COLO829 (cell line): Measurements from ENCODE around the gene TLE3.
"Not testable (repeated sequence)": the region's sequence is repeated elsewhere in the genome, so short reads cannot be mapped to it uniquely, and the experiment has no call there.

Experiments used
- DNase-seq: peaks from one replicate; pipeline ENCODE4 v3.0.0; 2012; ENCODE audit warnings: low spot score

The TLE3 gene

DNA sequence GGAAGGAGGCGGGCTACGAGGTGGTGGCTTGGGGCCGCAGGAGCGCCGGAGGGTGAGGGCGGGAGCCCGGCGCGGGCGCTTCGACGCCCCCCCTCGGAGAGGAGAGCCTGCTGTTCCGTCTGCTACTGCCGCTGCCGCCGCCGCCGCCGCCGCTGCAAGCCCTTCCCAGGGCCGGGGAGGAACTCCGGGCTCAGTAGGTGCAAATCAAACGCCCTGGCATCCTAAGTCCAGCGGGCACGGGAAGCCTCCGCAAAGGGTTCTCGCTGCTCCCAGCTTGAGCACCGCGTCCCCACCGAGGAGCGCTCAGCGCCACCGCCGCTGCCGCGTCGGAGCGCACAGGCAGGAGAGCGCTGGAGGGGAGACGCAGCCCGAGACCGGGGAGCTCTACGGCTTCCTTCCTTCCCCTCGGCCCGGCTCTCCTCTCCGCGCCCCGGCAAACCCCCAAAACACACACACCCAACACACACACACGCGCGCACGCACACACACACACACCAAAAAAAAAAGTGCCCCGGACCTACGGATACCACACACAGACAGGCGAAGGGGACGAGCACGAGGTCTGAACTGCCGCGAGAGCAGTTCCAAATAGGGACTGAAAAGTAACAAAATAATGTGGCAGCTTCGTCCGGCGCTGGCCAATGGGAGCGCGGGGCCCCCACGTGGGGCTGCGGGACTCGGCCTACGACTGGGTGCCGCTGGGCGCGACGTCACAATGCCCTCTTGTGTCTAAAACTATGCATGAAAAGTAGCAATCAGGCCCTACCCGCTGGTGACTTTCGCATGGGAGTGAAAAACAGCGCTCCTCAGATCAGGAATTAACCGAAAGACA lies at the start of gene TLE3:
Gene TLE3 (minus strand): TSS at position 597 of the 832 bp plus-strand sequence. CDS start 1,119 bp downstream, outside the sequence.
- DNase-seq: peak; percentile 86

DNA sequence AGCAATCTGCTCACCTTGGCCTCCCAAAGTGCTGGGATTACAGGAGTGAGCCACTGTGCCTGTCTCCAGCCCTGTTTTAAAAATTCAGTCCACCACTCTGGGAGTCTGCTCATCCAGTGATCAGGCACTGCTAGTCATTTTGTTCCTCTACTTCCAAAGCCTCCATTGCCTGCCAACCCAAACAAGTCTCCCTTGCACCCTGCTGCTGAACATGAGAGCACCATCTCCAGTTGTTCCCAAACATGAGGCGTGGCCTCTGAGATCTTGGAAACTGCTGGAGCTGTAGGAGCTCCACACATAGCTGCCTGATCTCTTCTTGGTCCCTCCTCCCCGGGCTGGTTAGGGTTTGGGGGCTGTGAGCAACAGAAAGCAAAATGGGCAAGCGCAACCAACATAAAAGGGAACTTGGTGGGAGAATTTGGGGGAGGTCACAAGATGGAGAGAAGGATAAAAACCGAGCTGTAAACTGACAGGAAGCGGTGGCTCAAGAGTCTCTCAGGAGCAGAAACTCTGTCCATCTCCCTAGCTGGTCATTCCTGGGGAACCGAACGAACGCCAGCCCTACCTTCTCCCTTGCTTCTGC lies 49.6 kb upstream of the TLE3 start:
- DNase-seq: no peak

DNA sequence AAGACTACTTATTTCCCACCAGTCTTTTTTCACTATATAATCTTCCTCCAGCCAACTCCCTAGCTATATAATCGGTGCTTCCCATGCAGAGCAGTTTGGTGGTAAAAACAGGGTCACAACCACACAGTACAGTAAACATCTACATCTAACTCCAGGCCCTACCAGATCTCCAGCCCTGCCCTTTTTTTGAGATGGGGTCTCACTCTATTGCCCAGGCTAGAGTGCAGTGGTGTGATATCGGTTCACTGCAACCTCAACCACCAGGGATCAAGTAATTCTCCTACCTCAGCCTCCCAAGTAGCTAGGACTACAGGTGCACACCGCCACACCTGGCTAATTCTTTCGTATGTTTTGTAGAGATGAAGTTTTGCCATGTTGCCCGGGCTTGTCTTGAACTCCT lies 49.1 kb upstream of the TLE3 start:
- DNase-seq: no peak

DNA sequence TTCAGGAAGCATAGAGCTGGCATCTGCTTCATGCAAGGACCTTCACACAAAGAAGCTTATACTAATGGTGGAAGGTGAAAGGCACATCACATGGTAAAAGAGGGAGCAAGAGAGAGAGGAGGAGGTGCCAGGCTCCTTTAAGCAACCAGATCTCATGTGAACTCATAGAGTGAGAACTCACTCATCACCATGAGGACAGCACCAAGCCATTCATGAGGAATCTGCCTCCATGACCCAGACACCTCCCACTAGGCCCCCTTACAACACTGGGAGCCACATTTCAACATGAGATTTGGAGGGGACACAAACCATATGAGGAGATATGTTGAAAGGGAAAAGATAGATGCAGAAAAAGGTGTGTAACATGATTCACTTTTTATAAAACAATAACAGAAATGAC lies 48.4 kb upstream of the TLE3 start:
- no peak for DNase-seq

DNA sequence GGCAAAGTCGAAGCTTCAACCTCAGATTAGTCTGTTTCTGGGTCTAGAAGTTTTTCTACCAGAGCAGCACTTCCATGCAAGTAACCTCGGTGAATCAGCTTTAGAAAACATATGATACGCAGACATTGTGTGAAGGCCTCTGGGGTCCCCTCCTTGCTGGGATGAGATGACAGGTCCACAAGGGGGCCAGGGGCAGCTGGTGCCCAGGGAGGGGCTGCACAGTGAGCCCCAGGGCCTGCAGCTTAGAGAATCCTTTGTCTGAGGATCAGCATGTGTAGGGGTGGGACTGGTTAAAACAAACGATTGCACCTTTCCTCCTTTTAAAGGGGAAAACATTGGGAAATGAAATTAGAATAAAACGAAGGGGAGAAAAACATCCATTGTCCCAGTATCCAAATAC lies 47.5 kb upstream of the TLE3 start:
- no peak for DNase-seq

DNA sequence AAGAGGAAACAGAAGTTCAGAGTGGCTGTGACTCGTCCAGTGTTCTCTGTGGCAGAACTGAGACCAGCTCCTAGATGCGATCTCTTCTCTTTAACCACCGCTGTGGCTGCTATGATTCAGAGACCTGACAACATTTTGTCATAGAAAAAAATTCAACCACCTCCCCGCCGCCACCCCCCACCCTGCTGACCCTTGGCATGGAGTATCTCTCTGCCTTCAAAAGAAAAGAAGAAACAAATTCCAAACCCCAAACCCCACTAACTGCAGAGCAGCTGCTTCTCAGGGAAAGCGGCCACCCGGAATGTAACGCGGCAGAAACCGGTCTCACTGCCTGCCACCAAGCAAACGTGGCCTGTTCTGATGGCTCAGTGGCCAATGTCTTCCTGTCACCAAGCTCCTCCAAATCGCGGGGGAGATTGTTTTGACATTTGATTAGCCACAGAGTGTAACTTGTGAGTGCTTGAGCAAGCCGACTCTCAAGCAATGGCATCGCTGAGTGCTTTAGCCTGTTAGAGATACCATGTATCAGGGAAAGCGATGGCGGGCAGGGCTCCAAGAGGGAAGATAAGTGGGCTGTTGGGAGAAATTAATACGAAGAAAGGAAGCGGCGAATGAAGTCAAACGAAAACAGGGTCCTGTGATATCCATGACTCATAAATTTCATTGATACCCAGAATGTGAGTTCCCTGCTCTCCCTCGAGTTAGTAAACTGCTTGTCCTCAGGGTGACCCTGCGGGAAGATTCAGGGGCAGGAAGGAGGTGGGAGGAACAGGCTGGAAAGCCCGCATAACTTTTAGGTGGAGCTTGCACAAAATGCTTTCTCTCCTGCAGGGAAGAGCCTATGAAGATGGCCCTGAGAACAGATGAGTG lies 44.8 kb upstream of the TLE3 start:
- peak; percentile 35 for DNase-seq

DNA sequence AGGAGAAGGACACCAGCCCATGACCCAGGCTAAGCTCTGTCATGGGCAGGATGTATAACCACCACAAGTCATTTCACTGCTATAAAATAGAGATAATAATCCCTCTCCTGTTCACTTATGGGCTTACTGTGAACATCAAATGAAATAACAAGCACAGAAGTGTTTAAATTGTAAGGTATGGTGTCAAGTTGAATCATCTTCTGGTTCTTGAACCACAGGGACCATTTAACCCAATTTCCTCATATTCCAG lies 44.3 kb upstream of the TLE3 start:
- no peak for DNase-seq

DNA sequence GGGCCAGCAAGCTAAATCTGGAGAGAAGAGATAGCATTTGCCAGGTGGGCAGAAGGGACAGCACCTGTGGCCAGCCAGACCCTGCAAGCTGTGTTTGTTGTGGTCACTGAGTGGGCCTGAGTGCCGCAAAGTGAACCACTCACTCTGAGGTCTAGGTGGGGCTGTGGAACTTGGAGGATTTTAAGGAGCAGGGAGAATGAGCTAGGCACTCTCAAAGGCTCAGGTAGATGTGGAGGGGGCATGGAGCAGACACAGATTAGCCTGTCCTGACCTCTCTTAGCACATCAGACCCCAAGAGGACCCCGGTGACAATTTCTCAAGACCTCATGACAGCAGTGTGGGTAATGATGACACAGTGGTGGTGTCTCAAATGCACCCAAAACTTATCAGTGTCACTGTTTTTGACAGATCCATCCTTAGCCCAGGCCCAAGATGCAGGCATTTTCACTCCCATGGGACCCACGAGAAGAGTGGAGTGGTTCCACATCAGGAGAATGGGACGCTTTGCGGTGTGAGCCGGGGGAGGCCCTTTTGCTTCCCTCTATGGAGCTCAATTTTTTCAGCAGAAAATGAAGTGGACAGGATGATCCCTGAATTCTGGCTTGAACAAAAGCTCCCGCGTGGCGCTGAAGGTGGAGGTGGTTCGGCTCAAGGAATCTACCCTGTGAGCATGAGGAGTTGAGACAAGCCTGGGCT lies 43.8 kb upstream of the TLE3 start:
- DNase-seq: no peak

DNA sequence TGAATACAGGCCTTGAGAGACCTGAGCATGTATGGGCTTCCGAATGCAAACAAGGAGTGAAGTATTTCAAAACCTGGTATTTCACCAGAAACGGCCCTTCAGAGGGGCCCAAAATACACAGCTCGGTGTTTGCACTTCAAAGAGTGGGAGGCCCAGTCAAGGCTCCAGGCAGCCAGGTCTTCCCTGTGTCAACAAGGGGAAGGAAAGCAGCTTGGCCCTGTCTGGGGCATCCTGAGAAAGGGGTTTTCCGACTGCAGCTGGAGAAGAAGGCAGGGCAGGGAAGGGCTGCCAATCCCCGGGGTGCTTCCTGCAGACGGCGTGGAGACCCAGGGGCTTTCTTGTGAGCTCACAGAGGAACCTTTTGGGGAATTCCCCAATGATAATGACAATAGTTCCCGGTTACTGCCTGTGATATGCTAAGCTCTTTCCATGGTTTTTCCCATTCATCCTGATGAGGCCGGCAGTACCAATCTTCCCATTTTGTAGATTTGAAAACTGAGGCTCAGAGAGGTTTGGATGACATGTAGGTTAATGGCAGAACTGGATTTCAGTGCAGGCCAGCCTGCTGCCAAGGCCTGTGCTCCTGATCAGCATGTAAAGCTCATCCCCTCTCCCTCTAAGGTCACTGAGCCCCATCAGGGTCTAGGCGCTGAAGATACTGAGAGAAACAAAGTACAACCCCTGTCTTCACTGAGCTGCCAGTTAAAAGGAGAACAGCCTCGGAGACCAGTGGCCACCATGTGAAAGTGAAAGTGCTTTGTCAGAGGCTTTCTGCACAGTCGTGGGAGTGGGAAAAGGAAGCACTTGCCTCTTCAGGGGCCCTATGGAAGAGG lies 43.0 kb upstream of the TLE3 start:
- DNase-seq: no peak

DNA sequence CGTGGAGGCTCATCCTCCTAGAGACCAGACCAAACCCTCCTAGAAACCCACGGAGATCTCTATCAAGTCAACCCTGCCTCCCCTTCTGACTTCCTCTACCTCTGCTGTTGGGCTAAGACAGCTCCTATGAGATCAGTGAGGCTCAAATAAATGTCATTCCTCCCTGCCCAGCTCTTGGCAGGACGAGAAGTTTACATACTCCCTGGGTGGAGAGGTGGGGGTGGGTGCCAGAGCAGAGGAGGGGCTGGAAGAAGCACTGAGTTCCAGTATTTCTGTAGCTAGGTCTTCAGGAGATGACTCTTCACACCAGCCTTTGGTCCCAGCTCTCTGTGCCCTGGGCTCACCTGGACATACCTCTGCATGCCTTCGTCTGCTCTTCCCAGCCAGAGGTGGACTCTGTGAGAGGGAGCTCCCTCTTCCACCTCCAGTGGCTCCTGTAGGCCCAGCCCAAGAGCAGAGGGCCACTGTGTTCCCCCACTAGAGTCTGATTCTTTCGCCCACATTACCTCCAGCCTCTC lies 42.4 kb upstream of the TLE3 start:
- no peak for DNase-seq

DNA sequence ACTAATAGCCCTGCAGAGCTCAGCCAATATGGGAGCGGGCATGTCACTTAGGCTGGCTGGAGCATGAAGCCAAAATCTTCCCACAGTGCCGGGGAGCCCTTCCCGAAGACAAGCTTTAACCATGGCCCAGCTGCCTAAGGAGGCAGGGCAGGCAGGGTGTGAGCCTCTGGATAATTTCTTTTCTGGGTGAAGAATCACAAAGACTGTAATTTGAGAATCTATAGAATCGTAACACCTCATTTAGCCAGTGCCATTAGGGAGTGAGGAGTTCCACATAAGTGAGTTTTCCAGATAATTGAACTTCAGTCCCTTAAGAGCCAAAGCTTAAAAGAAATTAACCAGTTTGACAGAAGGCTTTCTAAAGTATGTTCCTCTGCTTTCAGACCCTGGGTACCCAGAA lies 40.2 kb upstream of the TLE3 start:
- no peak for DNase-seq

DNA sequence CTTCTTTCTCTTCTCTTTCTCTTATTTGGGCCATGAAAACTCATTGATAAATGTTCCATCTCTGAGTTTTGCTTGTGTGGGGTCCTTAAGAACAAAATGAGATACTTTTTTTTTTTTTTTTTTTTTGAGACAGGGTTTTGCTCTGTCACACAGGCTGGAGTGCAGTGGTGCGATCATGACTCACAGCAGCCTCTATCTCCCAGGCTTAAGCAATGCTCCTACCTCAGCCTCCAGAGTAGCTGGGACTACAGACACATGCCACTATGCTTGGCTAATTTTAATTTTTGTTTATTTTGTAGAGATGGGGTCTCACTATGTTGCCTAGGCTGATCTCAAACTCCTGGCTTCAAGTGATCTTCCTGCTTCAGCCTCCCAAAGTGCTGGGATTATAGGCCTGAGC lies 39.3 kb upstream of the TLE3 start:
- not testable (repeated sequence) for DNase-seq

DNA sequence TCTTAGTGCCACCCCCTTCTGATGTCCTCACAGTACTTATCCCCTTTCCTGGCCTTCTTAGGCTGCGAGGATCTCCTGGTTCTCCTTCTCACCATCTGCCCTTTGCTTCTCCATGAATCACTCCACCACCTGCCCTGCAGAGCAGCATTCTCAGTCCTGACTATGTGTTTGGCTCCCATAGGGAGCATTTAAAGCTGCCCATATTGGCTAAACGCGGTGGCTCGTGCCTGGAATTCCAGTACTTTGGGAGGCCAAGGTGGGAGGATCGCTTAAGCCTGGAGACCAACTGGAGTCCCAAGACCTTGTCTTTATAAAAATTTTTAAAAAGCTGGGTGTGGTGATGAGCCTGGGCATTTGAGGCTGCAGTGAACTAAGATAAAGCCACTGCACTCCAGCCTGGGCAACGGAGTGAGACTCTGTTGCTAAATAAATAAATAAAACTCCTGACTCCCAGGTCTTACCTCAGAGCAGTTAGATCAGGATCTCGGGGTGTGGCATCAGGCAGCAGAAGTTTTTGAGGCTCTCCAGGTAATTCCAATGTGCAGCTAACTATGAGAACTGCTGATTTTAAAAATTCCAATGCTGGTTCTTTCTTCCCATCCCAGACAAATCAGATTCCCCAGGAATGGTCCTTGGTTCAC lies 36.2 kb upstream of the TLE3 start:
- no peak for DNase-seq

DNA sequence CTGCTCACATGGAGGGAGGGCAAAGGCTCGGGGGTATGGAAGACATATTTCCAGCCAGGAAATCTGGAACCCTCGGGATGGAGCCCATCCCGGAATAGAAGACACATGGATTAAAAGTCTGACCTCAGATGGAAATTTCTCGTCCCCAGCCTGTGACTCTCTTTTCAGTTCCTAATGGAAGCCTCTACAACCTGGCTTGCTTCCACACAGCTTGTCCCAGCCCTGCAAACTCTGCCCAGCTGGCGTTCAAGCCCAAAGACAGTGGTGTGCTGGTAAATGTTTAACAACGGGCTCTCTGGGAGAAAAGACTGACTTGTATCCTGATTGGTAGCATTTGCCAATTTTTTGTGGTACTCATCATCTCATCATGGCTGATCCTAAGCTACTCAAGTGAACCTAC lies 35.6 kb upstream of the TLE3 start:
- no peak for DNase-seq

DNA sequence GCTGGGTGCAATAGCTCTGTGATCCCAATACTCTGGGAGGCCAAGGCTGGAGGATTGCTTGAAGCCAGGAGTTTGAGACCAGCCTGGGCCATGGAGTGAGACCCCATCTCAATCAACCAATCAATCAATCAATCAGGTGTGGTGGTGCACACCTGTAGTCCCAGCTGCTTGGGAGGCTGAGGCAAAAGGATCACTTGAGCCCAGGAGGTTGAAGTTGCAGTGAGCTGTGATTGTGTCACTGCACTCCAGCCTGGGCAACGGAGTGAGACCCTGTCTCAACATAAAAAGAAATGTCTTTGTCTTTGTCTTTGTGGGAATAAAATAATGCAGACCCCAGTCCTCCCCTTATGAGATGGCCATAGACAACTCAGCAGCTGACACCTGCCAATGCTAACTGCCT lies 34.9 kb upstream of the TLE3 start:
- DNase-seq: no peak

DNA sequence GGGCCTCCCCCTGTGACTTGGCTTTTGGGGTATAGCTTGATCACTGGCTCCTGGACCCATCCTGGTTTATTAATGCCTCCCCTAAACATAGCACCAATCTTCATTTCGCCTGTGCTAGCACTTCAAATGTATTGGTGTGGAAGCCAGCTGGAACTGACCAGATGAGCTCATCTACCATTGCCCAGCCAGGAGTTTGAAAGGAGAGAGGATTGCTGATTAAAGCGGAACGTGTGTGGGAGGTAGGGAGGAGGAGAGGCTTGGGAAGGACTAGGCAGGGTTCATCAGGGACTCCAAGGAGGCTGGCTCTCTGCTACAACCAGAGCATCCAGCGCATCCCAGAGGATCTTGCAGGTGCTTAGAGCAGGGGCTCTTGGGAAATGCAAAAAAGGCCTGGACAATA lies 34.4 kb upstream of the TLE3 start:
- DNase-seq: no peak

DNA sequence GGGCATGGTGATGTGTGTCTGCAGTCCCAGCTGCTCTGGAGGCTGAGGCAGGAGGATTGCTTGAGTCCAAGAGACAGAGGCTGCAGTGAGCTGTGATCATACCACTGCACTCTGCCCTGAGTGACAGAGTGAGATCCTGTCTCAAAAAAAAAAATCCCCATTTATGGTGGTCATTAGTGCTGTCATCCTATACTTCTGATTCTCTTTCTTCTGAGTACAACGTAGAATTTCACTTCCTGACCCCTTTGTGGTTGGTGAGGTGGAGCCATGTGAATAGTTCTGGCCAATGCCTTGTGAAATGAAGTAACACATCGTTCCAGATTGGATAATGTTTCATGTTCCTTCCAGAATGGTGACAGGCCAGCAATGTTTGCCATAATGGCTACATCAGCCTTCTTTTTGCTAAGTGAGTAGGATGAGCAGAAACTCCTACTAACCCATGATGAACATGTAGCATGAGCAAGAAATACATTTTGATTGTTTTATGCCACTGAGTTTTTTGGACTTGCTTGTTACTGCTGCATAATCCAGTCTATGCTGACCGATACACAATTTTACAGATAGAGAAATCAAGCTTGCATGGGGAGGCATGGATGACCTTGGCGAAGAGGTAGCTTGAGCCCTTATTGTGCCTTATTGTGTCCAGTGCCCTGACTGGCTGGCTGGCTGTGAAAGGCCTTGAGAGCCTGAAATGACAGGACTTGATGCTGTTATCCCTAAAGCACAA lies 30.9 kb upstream of the TLE3 start:
- no peak for DNase-seq

DNA sequence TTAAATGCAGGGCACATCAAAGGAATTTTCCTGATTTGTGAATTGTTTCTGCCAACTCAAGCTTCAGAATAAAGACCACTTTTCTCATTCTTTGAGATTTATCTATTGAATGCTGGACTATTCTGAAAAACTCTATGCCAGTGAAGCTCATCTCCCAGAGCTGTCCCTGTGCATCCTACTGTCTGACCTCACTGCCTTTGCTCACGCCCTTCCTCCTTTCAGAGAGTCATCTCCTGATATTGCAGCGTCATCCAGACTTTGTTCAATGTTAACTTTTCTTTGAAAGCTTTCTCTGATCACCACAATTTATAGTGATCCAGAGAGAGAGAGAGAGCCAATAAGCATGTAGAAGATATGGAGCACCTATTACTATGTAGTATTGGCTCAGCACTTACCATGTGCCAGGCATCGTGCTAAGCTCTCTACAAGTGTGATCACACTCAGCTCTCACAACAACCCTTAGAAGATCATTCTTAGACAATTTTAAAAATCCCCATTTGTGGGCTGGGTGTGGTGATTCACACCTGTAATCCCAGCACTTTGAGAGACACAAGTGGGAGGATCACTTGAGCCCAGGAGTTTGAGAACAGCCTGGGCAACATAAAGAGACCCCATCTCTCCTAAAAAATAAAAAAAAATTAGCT lies 30.2 kb upstream of the TLE3 start:
- DNase-seq: peak; percentile 24

DNA sequence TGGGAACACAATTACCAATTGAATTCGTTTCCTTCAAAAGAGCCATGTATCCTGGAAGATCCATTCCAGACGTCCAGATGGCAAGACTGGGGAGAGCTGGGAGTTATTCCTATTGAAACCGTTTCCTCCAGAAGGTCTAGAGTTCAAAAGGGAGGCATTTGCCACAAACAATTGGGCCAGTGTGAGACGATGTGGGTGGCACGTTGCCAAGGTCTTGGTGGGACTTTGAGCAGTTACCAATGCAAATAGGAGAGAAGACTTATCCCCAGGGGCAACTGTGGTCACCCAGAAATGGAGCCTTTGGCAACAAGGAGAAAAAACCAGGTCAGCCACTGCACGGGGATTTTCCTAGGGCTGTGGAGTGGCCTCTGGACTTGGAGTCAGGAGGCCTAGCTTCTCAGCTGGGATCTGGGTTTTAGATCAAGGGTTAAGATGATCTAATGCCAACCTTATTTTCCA lies 29.6 kb upstream of the TLE3 start:
- DNase-seq: peak; percentile 92

DNA sequence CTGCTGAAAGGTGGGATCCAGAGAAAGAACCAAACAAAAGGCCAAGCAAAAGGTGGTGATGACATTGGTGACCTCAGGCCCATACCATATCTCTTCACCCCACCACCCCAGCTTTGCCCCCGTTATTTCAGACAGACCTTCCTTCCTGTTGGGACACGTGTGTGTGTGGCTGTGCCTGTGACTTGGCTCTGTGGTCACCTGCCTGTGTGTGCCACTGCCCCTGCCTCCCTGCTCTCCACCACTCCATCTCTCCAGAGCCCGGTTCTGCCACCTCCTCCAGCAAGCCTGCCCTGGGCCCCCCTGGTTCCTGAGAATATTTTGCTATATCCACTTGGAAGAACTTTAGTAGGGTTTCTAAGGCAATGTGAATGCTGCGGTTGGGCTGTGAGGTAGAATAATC lies 28.6 kb upstream of the TLE3 start:
- no peak for DNase-seq
